Activated CD8-positive, alpha-beta memory T cell treated with anti-CD3 and anti-CD28 coated beads for 1 hour (primary cell): ENCODE results near the gene PKD1.

Experiments
- DNase-seq, 2 donors: peaks; one replicate each; pipeline ENCODE4 v3.0.0-alpha.2; 2020; ENCODE audit warnings: low read depth in 1 of 2; ENCODE audit errors: extremely low read depth in 1 of 2

Gene PKD1

DNA sequence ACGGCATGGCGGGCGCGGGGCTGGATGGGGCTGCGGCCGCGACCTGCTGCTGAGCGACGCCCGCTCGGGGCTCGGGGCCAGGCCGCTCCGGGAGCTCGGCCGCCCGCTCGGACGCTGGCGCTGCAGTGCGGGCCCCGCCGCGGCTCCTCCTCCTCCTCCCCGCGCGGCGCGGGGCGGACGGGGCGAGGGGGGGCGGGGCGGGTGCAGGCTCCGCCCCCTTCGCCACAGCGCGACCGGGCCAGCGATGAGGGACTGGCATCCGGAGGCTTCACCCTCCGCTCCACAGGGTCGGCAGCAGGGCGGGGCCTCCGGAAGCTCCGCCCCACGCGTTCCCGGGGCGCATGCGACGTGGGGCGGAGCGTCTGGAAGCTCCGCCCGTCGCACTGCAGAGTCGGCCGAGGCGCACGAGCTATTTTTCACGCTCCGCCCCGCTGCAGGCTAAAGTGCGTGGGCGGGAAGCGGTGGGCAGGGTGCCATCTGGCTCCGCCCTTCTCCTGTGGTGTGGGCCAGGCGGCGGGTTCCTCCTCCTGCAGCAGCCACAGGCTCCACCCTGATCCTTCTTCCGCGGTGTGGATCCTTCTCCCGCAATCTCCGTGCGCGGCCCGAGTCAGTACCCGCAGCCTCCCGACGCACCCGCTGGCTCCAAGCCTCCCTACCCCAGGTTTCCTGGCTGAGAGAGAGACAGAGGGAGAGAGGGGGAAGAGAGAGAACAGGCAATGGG lies at the start of gene PKD1:
PKD1 (minus strand) TSS at position 129 of the 721 bp plus-strand sequence. CDS start 209 bp downstream, outside the sequence.
- DNase-seq: peak; percentile 88 to 98

DNA sequence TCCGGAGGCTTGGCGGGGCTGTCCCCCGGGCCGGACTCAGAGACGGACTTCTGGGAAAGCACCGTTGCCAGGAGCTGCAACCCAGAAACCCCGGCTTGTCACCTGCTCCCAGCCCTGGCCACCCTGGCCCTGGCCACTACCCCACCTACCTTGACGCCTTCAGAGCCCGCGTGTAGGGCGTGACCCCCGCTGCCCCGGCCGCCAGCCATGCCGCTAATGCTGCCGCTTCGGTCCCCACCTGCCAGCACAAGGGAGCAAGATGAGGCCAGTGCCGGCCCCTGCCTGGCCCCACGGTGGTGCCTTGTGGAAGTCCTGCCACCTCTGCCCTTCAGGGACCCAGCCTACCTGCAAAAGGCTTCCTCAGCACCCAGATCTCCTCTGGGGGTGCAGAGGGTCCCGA lies 49.3 kb upstream of the PKD1 start:
- DNase-seq: no peak

DNA sequence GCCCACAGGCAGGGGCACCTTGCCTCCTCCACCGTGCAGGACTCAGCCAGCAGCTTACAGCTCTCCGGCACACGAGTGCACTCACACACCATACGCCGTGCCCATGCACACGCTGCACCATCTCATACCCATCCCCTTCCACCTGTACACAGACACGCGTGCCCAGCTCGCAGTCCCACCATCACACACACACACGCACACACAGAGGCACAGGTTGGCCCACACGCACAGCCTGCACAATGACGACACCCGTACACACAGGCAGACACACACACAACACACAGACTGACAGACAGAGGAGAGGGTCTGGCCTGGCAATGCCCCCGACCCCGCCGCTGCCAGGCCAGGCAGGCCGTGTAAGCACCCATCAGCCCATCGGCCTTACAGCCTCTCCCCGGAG lies 48.6 kb upstream of the PKD1 start:
- no peak for DNase-seq

DNA sequence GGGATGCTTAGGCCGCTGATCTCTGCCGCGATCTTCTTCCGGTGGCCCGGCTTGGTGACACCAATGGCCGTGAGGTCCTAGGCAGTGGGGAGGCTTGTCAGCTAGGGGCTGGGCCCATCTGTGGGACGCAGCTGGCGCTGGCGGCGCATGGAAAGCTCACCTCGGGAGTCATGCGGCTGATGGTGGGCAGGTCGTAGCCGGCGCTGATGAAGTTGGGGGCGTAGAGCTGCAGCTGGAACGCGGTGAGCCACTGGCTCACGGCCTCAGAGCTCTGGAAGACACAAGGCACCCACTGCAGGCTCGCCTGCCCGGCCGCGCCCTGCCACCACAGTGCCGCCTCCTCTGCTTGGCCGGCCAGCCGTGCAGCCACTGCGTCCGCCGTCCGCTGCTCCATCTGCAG lies 48.0 kb upstream of the PKD1 start:
- DNase-seq: no peak

DNA sequence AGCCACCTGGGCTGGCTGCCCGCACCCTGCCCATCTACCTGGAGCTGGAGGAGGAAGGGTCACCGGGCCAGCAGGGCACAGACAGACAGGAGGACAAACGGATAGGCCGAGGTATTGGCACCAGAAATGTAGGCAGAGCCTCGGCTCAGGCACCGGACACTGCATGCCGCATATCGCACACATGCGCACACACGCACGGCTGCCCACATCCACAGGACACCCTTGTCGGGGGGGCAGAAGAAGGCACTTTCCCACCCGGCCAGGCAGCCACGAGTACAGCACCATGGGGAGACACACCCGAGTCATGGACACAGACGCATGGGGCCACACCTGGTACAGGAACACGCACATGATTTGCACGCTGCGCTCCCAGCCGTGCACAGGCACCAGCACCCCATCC lies 46.3 kb upstream of the PKD1 start:
- no peak for DNase-seq

DNA sequence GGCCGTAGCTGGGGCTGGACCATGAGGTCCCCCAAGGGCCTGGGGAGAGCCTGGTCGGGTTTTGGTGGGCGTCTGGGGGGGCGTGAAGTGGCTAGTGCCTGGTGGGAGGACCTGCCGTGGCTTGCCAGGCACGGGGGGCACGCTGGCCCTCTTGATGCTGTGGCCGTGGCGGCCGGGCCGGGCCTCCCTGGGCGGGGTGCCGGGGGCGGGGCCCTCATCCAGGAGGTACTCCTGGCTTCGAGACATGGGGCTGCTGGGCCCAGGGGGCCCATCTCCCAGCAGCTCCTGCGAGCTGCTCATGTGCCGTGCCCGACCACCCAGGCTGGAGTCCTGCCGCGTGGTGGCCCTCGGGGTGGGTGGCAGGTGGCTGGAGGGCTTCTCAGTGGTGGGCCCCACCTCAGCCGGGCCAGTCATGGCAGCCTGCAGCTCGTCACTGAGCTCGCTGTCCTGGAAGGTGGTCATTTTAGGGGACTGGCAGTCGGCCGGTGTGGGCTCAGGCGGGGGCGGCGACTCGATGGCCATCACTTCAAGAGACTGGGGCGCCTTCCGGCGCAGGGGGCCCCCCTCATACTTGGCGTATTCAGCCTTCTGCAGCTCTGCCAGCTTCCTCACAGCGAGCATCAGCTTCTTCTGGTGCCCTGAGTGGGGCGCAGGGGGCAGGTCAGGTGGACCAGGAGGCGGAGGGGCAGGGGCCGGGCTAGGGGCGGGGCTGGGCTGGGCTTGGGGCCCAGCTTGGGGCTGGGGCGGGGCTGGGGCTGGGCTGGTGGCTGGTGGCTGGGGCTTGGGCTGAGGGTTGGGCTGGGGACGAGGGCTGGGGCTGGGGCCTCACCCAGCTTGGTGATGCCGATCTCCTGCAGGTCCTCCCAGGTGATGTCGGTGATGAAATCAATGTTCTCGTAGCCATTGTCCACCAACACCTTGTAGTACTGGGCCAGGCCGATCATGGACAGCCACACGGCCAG lies 45.5 kb upstream of the PKD1 start:
- no peak for DNase-seq

DNA sequence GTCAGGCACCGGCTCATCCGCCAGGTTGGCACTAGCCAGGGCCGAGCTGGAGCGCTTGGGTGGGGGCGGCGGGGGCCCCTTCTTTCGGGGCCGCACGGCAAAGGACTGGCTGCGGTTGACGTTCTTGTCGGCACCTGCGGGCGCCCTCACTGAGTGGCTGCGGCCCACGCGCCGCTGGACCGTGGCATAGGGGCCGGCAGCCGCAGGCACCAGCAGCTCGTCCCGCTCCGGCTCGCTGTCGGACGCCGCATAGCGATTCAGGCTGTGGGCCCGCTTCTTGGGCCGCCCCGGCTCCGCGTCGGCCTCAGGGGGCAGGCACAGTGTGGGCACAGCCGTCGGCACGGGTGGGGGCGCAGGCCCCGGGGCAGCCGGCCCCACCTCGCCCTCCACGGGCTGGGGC lies 44.8 kb upstream of the PKD1 start:
- DNase-seq: no peak

DNA sequence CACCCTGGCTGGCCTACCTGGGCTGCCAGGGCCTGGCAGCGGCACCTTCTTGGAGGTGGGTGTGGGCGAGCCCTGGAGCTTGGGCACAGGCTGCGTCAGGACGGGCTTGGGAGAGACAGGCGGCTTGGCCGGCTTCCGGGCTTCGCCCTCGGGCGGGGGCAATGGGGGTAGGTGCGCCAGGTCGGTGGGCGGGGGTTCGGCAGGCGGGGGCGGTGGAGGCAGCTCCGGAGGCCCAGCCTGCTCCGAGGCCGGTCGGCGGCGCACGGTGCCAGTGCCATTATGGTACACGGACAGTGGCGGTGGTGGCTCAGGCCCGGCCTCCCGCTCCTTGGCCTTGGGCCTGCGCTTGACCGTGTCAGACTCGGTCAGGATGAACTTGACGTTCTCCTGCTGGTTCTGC lies 43.9 kb upstream of the PKD1 start:
- no peak for DNase-seq

DNA sequence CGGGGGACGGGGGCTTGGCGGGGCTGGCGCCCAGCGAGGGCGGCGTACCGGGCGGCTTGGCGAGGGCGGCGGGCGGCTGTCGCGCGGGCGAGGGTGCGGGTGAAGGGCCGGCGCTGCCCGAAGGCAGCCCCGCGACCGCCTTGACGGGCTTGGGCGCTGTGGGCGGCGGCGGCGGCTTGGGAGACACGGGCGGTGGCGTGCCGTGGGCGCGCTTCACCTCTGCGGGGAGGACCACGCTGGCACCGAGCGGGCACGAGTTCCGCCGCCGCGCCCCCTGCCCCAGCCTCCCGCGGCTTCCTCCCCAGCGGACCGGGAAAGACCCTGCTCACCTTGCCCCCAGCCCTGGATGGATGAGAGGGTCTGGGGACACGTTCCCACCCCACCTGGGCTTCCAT lies 43.4 kb upstream of the PKD1 start:
- no peak for DNase-seq

DNA sequence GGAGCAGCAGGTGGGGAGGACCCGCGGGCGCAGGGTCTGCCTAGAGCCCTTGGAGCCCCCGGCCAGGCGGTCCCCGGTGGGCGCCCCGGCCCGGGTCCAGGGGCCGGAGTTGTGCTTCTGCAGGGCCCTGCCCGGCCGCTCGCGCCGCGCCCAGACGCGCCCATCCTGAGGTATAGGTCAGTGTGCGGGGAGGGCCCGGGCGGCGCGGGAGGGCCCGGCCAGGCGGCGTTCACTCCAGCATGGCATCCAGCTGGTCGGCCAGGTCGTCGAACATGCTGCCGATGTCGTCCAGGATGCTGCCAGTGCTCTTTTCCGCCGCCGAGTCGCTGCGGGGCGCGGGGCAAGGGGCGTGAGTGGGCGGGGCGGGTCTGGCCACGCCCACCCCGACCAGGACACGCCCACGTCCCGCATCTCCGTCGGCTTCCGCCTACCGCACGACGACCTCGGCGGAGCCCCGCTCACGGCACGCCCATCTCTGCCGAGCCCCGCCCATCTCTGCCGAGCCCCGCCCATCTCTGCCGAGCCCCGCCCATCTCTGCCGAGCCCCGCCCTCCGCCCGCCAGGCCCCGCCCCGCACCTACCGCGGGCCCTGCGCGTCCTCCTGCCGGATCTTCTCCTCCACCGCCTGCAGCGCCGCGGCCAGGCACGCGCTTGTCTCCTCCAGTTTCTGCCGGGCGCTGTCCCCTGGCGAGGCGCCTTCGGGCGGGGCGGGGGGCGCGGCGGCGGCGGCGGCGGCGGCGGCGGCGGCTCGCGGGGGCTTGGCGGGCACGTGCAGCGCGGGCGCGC lies 42.8 kb upstream of the PKD1 start:
- peak in 1 of 2 donors; percentile 19 for DNase-seq

DNA sequence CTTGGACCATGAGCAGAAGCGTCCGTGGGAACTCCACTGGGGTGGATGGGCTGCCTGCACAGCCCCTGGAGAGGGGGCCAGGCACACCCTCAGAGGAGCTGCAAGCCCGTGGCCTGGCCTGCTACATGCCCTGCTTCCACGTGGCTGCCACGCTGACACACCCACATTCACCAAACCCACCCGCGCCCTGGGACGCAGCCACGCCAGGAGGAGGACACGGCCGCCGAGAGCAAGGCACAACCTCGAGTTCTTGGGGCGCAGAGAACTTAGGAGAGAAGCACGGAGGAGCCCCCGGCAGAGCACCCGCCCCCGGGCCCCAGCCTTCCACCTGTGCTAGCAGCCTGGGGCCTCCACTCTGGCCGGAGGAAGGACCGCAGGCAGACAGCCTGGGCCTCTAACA lies 41.9 kb upstream of the PKD1 start:
- no peak for DNase-seq

DNA sequence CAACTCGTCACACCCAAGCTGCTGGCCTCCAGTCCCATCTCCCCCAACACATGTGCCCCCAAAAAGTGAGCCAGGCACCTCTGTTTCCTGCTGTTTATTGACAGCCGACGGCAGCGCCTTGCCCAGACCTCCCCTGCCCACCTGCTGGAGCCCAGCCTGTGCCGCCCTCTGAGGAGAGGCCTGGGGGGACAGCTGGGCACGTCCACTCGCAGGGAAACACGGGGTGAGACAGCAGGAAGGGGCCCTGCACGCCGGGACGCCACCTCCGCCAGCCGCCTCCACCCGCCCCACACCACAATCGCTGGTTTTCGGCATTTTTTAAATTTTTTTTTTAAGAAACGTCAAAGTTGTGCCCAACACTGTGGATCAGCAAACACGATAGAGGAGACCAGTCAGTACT lies 41.4 kb upstream of the PKD1 start:
- no peak for DNase-seq

DNA sequence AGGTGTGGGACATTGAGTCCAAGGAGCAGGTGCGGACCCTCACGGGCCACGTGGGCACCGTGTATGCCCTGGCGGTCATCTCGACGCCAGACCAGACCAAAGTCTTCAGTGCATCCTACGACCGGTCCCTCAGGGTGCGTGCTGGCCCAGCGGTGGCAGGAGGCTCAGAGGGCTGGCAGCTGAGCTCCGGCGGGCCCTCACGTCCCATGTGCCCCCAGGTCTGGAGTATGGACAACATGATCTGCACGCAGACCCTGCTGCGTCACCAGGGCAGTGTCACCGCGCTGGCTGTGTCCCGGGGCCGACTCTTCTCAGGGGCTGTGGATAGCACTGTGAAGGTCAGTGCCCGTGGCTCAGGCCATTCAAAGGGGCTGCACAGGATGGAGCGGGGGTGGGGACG lies 40.3 kb upstream of the PKD1 start:
- DNase-seq: no peak

DNA sequence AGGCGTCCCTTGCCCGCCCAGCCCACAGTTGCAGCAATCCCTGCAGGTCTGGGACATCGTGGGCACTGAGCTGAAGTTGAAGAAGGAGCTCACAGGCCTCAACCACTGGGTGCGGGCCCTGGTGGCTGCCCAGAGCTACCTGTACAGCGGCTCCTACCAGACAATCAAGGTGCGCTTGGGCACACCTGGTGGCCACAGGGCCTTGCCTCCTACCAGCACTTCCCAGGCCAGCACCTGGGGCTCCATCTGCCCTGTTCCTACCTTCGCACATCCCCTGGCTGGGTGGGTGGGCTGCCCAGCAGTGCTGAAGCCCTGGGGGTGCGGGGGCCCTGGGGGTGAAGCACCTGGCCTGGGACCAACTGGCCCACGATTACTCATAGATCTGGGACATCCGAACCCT lies 39.8 kb upstream of the PKD1 start:
- DNase-seq: no peak

DNA sequence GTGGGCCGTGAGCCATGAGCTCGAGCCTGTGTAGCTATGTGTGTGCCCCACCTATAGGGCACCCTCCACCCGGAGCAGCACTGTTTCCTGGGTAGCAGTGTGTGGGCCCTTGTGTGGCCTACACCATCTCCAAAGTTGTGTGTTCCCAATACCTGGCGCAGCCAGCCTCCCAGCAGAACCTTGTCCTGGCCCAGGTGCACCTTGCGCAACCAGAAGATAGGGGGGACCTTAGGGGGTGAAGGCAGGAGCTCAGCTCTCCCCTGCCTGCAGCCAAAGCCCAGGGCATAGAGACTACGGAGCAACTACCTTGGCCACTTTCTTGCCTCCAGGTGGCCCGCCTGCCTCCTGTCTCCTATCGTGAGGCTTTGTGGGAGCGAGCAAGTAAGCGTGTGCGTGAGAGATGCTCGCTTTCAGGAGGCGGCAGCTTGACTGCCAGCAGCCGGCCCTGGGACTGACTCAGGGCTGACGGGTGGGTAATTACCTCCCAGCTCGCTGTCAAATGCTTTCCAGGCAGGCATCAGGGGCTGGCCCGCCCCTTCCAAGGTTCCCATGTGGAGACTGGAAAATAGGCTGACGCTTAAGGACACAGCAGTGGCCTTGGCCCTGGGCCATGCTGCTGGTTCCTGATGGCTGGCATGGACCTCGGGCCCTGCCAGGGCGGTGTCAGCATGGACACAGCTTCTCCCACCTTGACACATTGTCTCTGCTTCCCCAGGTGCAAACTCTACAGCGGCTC lies 38.9 kb upstream of the PKD1 start:
- DNase-seq: no peak

DNA sequence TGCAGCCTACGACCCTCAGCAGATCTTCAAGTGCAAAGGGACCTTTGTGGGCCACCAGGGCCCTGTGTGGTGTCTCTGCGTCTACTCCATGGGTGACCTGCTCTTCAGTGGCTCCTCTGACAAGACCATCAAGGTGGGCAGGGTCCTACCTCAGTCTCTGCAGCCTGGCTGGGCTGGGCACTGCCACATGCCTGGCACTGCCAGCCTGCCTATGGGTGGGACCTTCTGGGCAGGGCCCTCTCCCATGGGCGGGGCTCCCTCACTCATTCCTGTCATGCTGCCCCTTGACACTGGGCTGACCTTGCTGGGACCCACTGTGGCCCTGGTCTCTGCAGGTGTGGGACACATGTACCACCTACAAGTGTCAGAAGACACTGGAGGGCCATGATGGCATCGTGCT lies 38.2 kb upstream of the PKD1 start:
- DNase-seq: no peak

DNA sequence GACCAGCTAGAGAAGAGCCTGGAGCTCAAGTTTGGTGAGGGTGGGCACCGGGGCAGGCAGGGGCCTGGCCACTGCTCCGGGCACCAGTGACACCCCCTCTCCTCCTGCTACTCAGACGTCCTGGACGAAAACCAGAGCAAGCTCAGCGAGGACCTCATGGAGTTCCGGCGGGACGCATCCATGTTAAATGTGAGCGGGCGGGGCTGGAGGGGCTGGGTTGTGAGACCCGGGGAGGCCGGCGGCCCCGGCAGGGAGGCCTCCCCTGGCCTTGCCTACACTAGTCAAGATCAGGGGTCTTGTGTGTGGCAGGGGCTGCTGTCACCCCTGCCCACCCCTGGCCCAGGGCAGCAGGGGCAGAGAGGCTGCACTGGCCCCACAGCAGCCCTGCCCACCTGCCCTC lies 37.7 kb upstream of the PKD1 start:
- DNase-seq: no peak

DNA sequence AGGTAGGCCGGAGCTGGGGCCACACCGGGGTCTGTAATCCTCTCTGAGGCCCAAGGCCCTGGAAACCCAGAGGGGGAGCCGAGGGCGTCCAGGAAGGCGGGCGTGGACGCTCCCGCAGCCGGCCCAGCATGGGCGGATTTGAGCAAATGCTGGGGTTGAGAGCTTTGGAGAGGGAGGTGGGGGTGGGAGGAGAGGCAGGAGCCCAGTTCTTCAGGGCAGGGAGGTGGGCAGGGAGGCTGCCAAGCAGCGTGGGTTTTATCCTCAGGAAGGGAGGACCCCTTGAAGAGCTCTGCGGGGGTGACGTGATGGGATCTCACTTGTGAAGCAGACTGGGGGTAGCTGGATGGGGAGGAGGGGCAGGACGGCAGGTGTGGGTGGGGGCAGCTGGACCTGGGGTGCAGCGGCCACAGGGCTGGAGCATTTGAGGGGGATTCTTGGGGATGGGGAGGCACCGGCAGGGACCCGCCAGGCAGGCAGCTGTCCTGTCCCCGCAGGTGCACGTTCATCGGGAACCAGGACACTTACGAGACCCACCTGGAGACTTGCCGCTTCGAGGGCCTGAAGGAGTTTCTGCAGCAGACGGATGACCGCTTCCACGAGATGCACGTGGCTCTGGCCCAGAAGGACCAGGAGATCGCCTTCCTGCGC lies 37.1 kb upstream of the PKD1 start:
- no peak for DNase-seq

DNA sequence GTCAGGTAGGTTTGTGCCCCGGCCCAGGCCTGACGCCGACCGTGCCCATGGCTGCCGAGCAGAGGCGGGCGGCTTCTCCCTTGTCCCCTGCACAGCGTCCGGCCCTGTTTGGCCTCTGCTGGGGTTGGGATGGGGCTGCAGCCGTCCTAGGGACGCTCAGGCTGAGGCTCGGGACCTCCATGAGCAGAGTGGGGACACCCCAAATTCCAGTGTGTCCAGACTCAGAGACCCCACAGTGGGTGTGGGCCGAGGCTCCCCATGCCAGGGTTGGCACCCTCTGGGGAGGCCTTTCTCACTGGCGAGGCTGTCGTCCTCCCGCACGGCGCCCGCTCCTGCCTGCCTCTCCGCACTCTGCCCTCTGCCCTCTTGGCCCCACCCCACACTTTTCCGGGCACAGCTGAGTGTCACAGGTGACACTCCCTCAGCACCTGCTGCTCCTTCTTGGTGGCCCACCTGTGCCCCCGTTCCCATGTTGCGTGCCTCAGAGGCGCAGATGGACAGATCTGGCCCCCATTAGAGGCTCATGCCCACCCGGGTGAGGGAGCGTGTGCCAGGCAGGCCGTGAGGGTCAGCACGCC lies 36.0 kb upstream of the PKD1 start:
- no peak for DNase-seq
